ENCODE results near the gene MACIR.

Gene MACIR

GRCh38 chr5:103283120-103283519 lies 24.6 kb downstream of the MACIR start:
- H3K36me3 ChIP-seq (ENCODE audit: control insufficient read depth in 1 of 2, insufficient read depth in 2 of 2, low read length in 2 of 2), result no peaks in the 10 kb centered on the region
- no peak overlapping the region for H3K4me3 ChIP-seq (ENCODE audit: low read depth in 1 of 2, low read length in 2 of 2)
- no peaks in the 10 kb centered on the region for H3K27me3 ChIP-seq (ENCODE audit: control insufficient read depth in 1 of 2, insufficient read depth in 2 of 2, low read length in 2 of 2)
- no peak overlapping the region for H3K27ac ChIP-seq (ENCODE audit: low read depth, low read length)
- no peak overlapping the region for H3K9ac ChIP-seq (ENCODE audit: low read depth in 1 of 2, low read length in 2 of 2)
- no peaks in the 10 kb centered on the region for H3K9me3 ChIP-seq (ENCODE audit: control insufficient read depth in 1 of 2, low read length in 2 of 2)
- H3K4me1 ChIP-seq (ENCODE audit: control insufficient read depth in 1 of 2, insufficient read depth in 2 of 2, low read length in 2 of 2), result no peaks in the 10 kb centered on the region

- Histone ChIP-seq H3K4me1 (ENCODE audit: control insufficient read depth in 1 of 2, insufficient read depth in 2 of 2, low read length in 2 of 2) (no peaks in the 10 kb centered on the region), H3K27me3 (ENCODE audit: control insufficient read depth in 1 of 2, insufficient read depth in 2 of 2, low read length in 2 of 2) (no peaks in the 10 kb centered on the region), H3K36me3 (ENCODE audit: control insufficient read depth in 1 of 2, insufficient read depth in 2 of 2, low read length in 2 of 2) (no peaks in the 10 kb centered on the region), H3K9me3 (ENCODE audit: control insufficient read depth in 1 of 2, low read length in 2 of 2) (no peaks in the 10 kb centered on the region), H3K4me3 (ENCODE audit: low read depth in 1 of 2, low read length in 2 of 2) (no peak overlapping the region), H3K27ac (ENCODE audit: low read depth, low read length) (no peak overlapping the region), H3K9ac (ENCODE audit: low read depth in 1 of 2, low read length in 2 of 2) (no peak overlapping the region)
Measured at GRCh38 chr5:103283869-103284268, 25.3 kb downstream of the MACIR start.

GRCh38 chr5:103286622-103287021 lies 28.1 kb downstream of the MACIR start:
- H3K4me1 ChIP-seq (ENCODE audit: control insufficient read depth in 1 of 2, insufficient read depth in 2 of 2, low read length in 2 of 2), result no peaks in the 10 kb centered on the region
- H3K27ac ChIP-seq (ENCODE audit: low read depth, low read length), result no peak overlapping the region
- no peak overlapping the region for H3K9ac ChIP-seq (ENCODE audit: low read depth in 1 of 2, low read length in 2 of 2)
- H3K36me3 ChIP-seq (ENCODE audit: control insufficient read depth in 1 of 2, insufficient read depth in 2 of 2, low read length in 2 of 2), result no peaks in the 10 kb centered on the region
- H3K4me3 ChIP-seq (ENCODE audit: low read depth in 1 of 2, low read length in 2 of 2), result no peak overlapping the region
- no peaks in the 10 kb centered on the region for H3K9me3 ChIP-seq (ENCODE audit: control insufficient read depth in 1 of 2, low read length in 2 of 2)
- H3K27me3 ChIP-seq (ENCODE audit: control insufficient read depth in 1 of 2, insufficient read depth in 2 of 2, low read length in 2 of 2), result no peaks in the 10 kb centered on the region

GRCh38 chr5:103289024-103289423 lies 30.5 kb downstream of the MACIR start:
- Histone ChIP-seq H3K27me3 (ENCODE audit: control insufficient read depth in 1 of 2, insufficient read depth in 2 of 2, low read length in 2 of 2) (no peaks in the 10 kb centered on the region), H3K36me3 (ENCODE audit: control insufficient read depth in 1 of 2, insufficient read depth in 2 of 2, low read length in 2 of 2) (no peaks in the 10 kb centered on the region), H3K4me3 (ENCODE audit: low read depth in 1 of 2, low read length in 2 of 2) (no peak overlapping the region), H3K4me1 (ENCODE audit: control insufficient read depth in 1 of 2, insufficient read depth in 2 of 2, low read length in 2 of 2) (no peaks in the 10 kb centered on the region), H3K9me3 (ENCODE audit: control insufficient read depth in 1 of 2, low read length in 2 of 2) (no peaks in the 10 kb centered on the region), H3K9ac (ENCODE audit: low read depth in 1 of 2, low read length in 2 of 2) (no peak overlapping the region), H3K27ac (ENCODE audit: low read depth, low read length) (no peak overlapping the region)

GRCh38 chr5:103290846-103291245 lies 32.3 kb downstream of the MACIR start:
- no peaks in the 10 kb centered on the region for H3K4me1 ChIP-seq (ENCODE audit: control insufficient read depth in 1 of 2, insufficient read depth in 2 of 2, low read length in 2 of 2)
- H3K9ac ChIP-seq (ENCODE audit: low read depth in 1 of 2, low read length in 2 of 2), result no peak overlapping the region
- no peaks in the 10 kb centered on the region for H3K9me3 ChIP-seq (ENCODE audit: control insufficient read depth in 1 of 2, low read length in 2 of 2)
- H3K27me3 ChIP-seq (ENCODE audit: control insufficient read depth in 1 of 2, insufficient read depth in 2 of 2, low read length in 2 of 2), result no peaks in the 10 kb centered on the region
- H3K27ac ChIP-seq (ENCODE audit: low read depth, low read length), result no peak overlapping the region
- H3K36me3 ChIP-seq (ENCODE audit: control insufficient read depth in 1 of 2, insufficient read depth in 2 of 2, low read length in 2 of 2), result no peaks in the 10 kb centered on the region
- H3K4me3 ChIP-seq (ENCODE audit: low read depth in 1 of 2, low read length in 2 of 2), result no peak overlapping the region

- Histone ChIP-seq H3K4me3 (ENCODE audit: low read depth in 1 of 2, low read length in 2 of 2) (no peak overlapping the region), H3K27ac (ENCODE audit: low read depth, low read length) (no peak overlapping the region), H3K9me3 (ENCODE audit: control insufficient read depth in 1 of 2, low read length in 2 of 2) (no peaks in the 10 kb centered on the region), H3K9ac (ENCODE audit: low read depth in 1 of 2, low read length in 2 of 2) (no peak overlapping the region), H3K36me3 (ENCODE audit: control insufficient read depth in 1 of 2, insufficient read depth in 2 of 2, low read length in 2 of 2) (no peaks in the 10 kb centered on the region), H3K27me3 (ENCODE audit: control insufficient read depth in 1 of 2, insufficient read depth in 2 of 2, low read length in 2 of 2) (no peaks in the 10 kb centered on the region), H3K4me1 (ENCODE audit: control insufficient read depth in 1 of 2, insufficient read depth in 2 of 2, low read length in 2 of 2) (no peaks in the 10 kb centered on the region)
Measured at GRCh38 chr5:103291606-103292005, 33.0 kb downstream of the MACIR start.

- H3K9ac ChIP-seq (ENCODE audit: low read depth in 1 of 2, low read length in 2 of 2), result no peak overlapping the region
- H3K27ac ChIP-seq (ENCODE audit: low read depth, low read length), result no peak overlapping the region
- no peaks in the 10 kb centered on the region for H3K27me3 ChIP-seq (ENCODE audit: control insufficient read depth in 1 of 2, insufficient read depth in 2 of 2, low read length in 2 of 2)
- H3K4me1 ChIP-seq (ENCODE audit: control insufficient read depth in 1 of 2, insufficient read depth in 2 of 2, low read length in 2 of 2), result no peaks in the 10 kb centered on the region
- H3K36me3 ChIP-seq (ENCODE audit: control insufficient read depth in 1 of 2, insufficient read depth in 2 of 2, low read length in 2 of 2), result no peaks in the 10 kb centered on the region
- no peaks in the 10 kb centered on the region for H3K9me3 ChIP-seq (ENCODE audit: control insufficient read depth in 1 of 2, low read length in 2 of 2)
- H3K4me3 ChIP-seq (ENCODE audit: low read depth in 1 of 2, low read length in 2 of 2), result no peak overlapping the region
Measured at GRCh38 chr5:103293099-103293498, 34.5 kb downstream of the MACIR start.

GRCh38 chr5:103293719-103294118 lies 35.2 kb downstream of the MACIR start:
- Histone ChIP-seq H3K4me3 (ENCODE audit: low read depth in 1 of 2, low read length in 2 of 2) (no peak overlapping the region), H3K9me3 (ENCODE audit: control insufficient read depth in 1 of 2, low read length in 2 of 2) (no peaks in the 10 kb centered on the region), H3K27ac (ENCODE audit: low read depth, low read length) (no peak overlapping the region), H3K4me1 (ENCODE audit: control insufficient read depth in 1 of 2, insufficient read depth in 2 of 2, low read length in 2 of 2) (no peaks in the 10 kb centered on the region), H3K36me3 (ENCODE audit: control insufficient read depth in 1 of 2, insufficient read depth in 2 of 2, low read length in 2 of 2) (no peaks in the 10 kb centered on the region), H3K9ac (ENCODE audit: low read depth in 1 of 2, low read length in 2 of 2) (no peak overlapping the region), H3K27me3 (ENCODE audit: control insufficient read depth in 1 of 2, insufficient read depth in 2 of 2, low read length in 2 of 2) (no peaks in the 10 kb centered on the region)

GRCh38 chr5:103294906-103295305 lies 36.3 kb downstream of the MACIR start:
- H3K4me1 ChIP-seq (ENCODE audit: control insufficient read depth in 1 of 2, insufficient read depth in 2 of 2, low read length in 2 of 2), result no peaks in the 10 kb centered on the region
- H3K27ac ChIP-seq (ENCODE audit: low read depth, low read length), result no peak overlapping the region

GRCh38 chr5:103295424-103295823 lies 36.9 kb downstream of the MACIR start:
- no peak overlapping the region for H3K4me3 ChIP-seq (ENCODE audit: low read depth in 1 of 2, low read length in 2 of 2)
- H3K27me3 ChIP-seq (ENCODE audit: control insufficient read depth in 1 of 2, insufficient read depth in 2 of 2, low read length in 2 of 2), result no peaks in the 10 kb centered on the region
- H3K9me3 ChIP-seq (ENCODE audit: control insufficient read depth in 1 of 2, low read length in 2 of 2), result no peaks in the 10 kb centered on the region
- H3K9ac ChIP-seq (ENCODE audit: low read depth in 1 of 2, low read length in 2 of 2), result no peak overlapping the region
- no peak overlapping the region for H3K27ac ChIP-seq (ENCODE audit: low read depth, low read length)
- no peaks in the 10 kb centered on the region for H3K4me1 ChIP-seq (ENCODE audit: control insufficient read depth in 1 of 2, insufficient read depth in 2 of 2, low read length in 2 of 2)
- H3K36me3 ChIP-seq (ENCODE audit: control insufficient read depth in 1 of 2, insufficient read depth in 2 of 2, low read length in 2 of 2), result no peaks in the 10 kb centered on the region

More at GRCh38 chr5:103294906-103295305, 36.3 kb downstream of the MACIR start:
- Histone ChIP-seq H3K36me3 (ENCODE audit: control insufficient read depth in 1 of 2, insufficient read depth in 2 of 2, low read length in 2 of 2) (no peaks in the 10 kb centered on the region), H3K9ac (ENCODE audit: low read depth in 1 of 2, low read length in 2 of 2) (no peak overlapping the region), H3K27me3 (ENCODE audit: control insufficient read depth in 1 of 2, insufficient read depth in 2 of 2, low read length in 2 of 2) (no peaks in the 10 kb centered on the region), H3K4me3 (ENCODE audit: low read depth in 1 of 2, low read length in 2 of 2) (no peak overlapping the region), H3K9me3 (ENCODE audit: control insufficient read depth in 1 of 2, low read length in 2 of 2) (no peaks in the 10 kb centered on the region)

GRCh38 chr5:103295871-103296270 lies 37.3 kb downstream of the MACIR start:
- no peaks in the 10 kb centered on the region for H3K9me3 ChIP-seq (ENCODE audit: control insufficient read depth in 1 of 2, low read length in 2 of 2)
- no peaks in the 10 kb centered on the region for H3K36me3 ChIP-seq (ENCODE audit: control insufficient read depth in 1 of 2, insufficient read depth in 2 of 2, low read length in 2 of 2)
- H3K9ac ChIP-seq (ENCODE audit: low read depth in 1 of 2, low read length in 2 of 2), result no peak overlapping the region
- no peak overlapping the region for H3K4me3 ChIP-seq (ENCODE audit: low read depth in 1 of 2, low read length in 2 of 2)
- no peaks in the 10 kb centered on the region for H3K27me3 ChIP-seq (ENCODE audit: control insufficient read depth in 1 of 2, insufficient read depth in 2 of 2, low read length in 2 of 2)
- H3K27ac ChIP-seq (ENCODE audit: low read depth, low read length), result no peak overlapping the region
- H3K4me1 ChIP-seq (ENCODE audit: control insufficient read depth in 1 of 2, insufficient read depth in 2 of 2, low read length in 2 of 2), result no peaks in the 10 kb centered on the region

Data from duodenal mucosa (tissue), 2 donors.